ENCODE results near the gene USP30. TPM values are rescaled to one million over a fixed set of nuclear protein-coding genes. Genes with fewer than 3 reads are reported as not detected.

The USP30 gene
- polyA plus RNA-seq, 1 experiment = 18.2 TPM

DNA sequence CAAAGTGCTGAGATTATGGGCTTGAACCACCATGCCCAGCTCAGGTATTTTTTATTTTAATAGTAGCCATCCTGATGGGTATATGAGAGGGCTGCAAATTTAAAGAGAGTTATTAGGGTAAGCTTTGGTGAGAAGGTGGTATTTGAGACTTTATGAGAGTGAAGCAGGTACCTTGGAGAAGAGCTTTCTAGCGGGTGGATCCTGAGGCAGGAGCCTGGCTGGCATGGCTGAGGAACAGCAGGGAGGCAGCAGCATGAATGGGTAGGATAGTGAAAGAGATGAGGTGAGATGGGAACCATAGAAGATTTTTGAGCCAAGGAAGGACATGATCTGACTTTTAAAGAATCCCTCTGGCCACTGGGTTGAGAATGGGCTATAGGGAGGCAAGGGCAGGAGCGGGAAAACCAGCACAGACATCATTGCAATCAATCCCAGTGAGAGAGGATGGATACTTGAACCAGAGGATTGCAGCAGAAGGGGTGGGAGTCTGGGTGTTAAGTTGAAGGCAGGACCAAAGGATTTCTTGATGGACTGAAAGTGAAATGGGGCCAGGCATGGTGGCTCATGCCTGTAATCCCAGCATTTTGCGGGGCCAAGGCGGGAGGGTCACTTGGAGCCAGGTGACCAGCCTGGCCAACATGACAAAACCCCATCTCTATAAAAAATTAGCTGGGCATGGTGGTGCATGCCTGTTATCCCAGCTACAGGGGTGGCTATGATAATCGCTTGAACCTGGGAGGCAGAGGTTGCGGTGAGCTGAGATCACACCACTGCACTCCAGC, 37.2 kb upstream of the USP30 start:
- no peak overlapping the region for H3K4me3 ChIP-seq (ENCODE audit: low read depth, low read length)
- DNase-seq (ENCODE audit: low read depth, low spot score) = no peak
- ChIA-PET CTCF (no interaction called here), POLR2A (no interaction called here)
- H3K9me3 ChIP-seq (ENCODE audit: control insufficient read depth, insufficient read depth, low read length) = no peaks in the 10 kb centered on the region
- no peak for TF ChIP-seq CTCF (IDR thresholded peaks at IDR 0.05; ENCODE audit: low read depth, low read length)
- H3K27ac ChIP-seq (ENCODE audit: low read depth, low read length) = no peak overlapping the region
- H3K27me3 ChIP-seq (ENCODE audit: control insufficient read depth, insufficient read depth, low read length) = no peaks in the 10 kb centered on the region

DNA sequence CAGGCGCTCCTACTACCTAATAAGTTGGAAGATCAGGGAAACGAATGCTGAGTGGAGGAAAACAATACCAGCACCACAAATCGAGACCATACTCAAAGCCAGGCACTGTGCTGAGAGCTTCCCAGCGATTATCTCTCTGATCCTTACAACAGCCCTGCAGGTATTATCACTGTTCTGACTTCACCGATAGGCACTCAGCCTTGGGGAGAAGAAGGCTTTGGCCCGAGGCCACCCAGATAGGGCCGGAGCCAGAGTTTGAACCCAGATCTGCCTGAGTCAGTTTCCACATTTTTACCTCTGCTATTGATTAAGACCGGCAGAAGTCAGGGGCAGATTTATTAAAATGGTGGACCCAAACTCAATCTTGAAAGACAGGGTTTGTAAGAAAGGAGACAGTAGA, 36.4 kb upstream of the USP30 start:
- TF ChIP-seq CTCF (IDR thresholded peaks at IDR 0.05; ENCODE audit: low read depth, low read length) = no peak
- Histone ChIP-seq H3K4me3 (ENCODE audit: low read depth, low read length) (no peak overlapping the region), H3K27ac (ENCODE audit: low read depth, low read length) (no peak overlapping the region), H3K27me3 (ENCODE audit: control insufficient read depth, insufficient read depth, low read length) (no peaks in the 10 kb centered on the region), H3K9me3 (ENCODE audit: control insufficient read depth, insufficient read depth, low read length) (no peaks in the 10 kb centered on the region)
- CTCF ChIA-PET = no interaction called here
- DNase-seq (ENCODE audit: low read depth, low spot score) = no peak
- POLR2A ChIA-PET = no interaction called here

- POLR2A ChIA-PET = no interaction called here
- CTCF ChIA-PET = no interaction called here
- no peaks in the 10 kb centered on the region for H3K27me3 ChIP-seq (ENCODE audit: control insufficient read depth, insufficient read depth, low read length)
- H3K9me3 ChIP-seq (ENCODE audit: control insufficient read depth, insufficient read depth, low read length) = no peaks in the 10 kb centered on the region
- DNase-seq (ENCODE audit: low read depth, low spot score) = no peak
- H3K4me3 ChIP-seq (ENCODE audit: low read depth, low read length) = no peak overlapping the region
- no peak for TF ChIP-seq CTCF (IDR thresholded peaks at IDR 0.05; ENCODE audit: low read depth, low read length)
- no peak overlapping the region for H3K27ac ChIP-seq (ENCODE audit: low read depth, low read length)
Measured at GRCh38 chr12:109016978-109017377, 35.4 kb upstream of the USP30 start.

GRCh38 chr12:109018296-109018695, 34.1 kb upstream of the USP30 start:
- Histone ChIP-seq H3K4me3 (ENCODE audit: low read depth, low read length) (no peak overlapping the region), H3K27me3 (ENCODE audit: control insufficient read depth, insufficient read depth, low read length) (no peaks in the 10 kb centered on the region), H3K27ac (ENCODE audit: low read depth, low read length) (no peak overlapping the region), H3K9me3 (ENCODE audit: control insufficient read depth, insufficient read depth, low read length) (no peaks in the 10 kb centered on the region)
- TF ChIP-seq CTCF (IDR thresholded peaks at IDR 0.05; ENCODE audit: low read depth, low read length) = no peak
- ChIA-PET POLR2A (no interaction called here), CTCF (no interaction called here)
- no peak for DNase-seq (ENCODE audit: low read depth, low spot score)

GRCh38 chr12:109020146-109020795, 32.1 kb upstream of the USP30 start:
- CTCF ChIA-PET = interaction anchor here (1.4 kb wide), 1 partner anchor 91 kb away, joined by 6 read pairs; no protein-coding TSS in a partner anchor
- Histone ChIP-seq H3K9me3 (ENCODE audit: control insufficient read depth, insufficient read depth, low read length) (no peaks in the 10 kb centered on the region), H3K27me3 (ENCODE audit: control insufficient read depth, insufficient read depth, low read length) (no peaks in the 10 kb centered on the region), H3K27ac (ENCODE audit: low read depth, low read length) (no peak overlapping the region), H3K4me3 (ENCODE audit: low read depth, low read length) (no peak overlapping the region)
- no peak for TF ChIP-seq CTCF (IDR thresholded peaks at IDR 0.05; ENCODE audit: low read depth, low read length)
- DNase-seq (ENCODE audit: low read depth, low spot score) = no peak
- POLR2A ChIA-PET = no interaction called here

All from AG04450 (cell line).